Kidney epithelial cell (primary cell): Measurements from ENCODE around the gene WDR74. TPM values are rescaled to one million over a fixed set of nuclear protein-coding genes. Genes with fewer than 3 reads are reported as not detected.

ENCODE experiments used
- DNase-seq: peaks from one replicate; pipeline ENCODE4 v3.0.0-alpha.2; 2010; ENCODE audit warnings: low read depth
- H3K27me3 ChIP-seq: 2 replicates; pipeline ENCODE4 v1.6.0; 2011; ENCODE audit warnings: low read length; ENCODE audit not compliant: control insufficient read depth, insufficient read depth
- H3K36me3 ChIP-seq: 2 replicates; pipeline ENCODE4 v1.5.1; 2011; ENCODE audit warnings: low read length; ENCODE audit not compliant: control insufficient read depth, insufficient read depth
- H3K4me3 ChIP-seq: 2 replicates; pipeline ENCODE4 v1.5.1; 2011; ENCODE audit warnings: low read depth, mild to moderate bottlenecking, control low read depth, low read length
- total RNA-seq: library from RNA; depleted of rRNA; stranded (reverse); fragments of >200 nt; gene quantifications from 2 replicates; pipeline ENCODE4 v1.2.3, GENCODE V29; 2015
- TF ChIP-seq, protein P1 (sequence below): IDR thresholded peaks from 2 replicates; pipeline ENCODE4 v1.5.1; 2011; ENCODE audit warnings: mild to moderate bottlenecking, moderate library complexity, low read length, control low read depth, inconsistent platforms; ENCODE audit not compliant: insufficient read depth, poor library complexity, severe bottlenecking

Gene WDR74
- total RNA-seq, 1 donor from 2014 or later, result 92.8 TPM

DNA sequence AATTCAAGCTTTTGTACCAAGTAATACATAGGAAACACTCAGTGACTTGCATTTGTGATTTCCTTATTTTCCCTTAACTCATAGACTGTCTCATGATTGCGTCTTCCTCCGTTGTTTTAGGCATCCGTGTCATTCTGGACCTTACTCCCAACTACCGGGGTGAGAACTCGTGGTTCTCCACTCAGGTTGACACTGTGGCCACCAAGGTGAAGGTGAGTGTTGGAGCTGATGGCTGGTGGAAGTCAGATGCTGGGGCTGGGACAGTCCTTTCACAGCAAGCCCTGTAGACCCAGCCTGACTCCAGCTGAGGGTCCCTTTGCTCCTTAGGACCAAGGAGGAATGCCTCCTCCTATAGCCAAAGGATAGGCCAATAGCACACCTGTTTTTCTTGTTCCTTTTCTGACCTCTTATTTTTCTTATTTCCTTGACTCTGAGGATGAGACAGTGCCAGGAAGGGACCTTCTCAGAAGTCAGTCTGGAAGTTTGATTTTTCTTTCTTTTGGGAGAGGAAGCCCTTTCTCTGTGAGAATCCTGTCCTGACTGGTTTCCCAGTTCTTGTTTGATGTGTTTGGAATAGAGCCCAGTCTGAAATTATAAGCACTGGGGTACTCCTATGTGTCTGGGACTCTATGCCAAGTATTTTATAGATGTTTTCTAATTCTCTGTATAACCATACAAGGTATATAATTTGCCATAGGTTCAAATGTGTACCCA, 43.6 kb upstream of the WDR74 start:
- Histone ChIP-seq H3K4me3 (peak overlapping the region; percentile 100), H3K27me3 (no peaks in the 10 kb centered on the region), H3K36me3 (peaks cover 6% of the 10 kb centered on the region)
- TF ChIP-seq, protein P1, sequence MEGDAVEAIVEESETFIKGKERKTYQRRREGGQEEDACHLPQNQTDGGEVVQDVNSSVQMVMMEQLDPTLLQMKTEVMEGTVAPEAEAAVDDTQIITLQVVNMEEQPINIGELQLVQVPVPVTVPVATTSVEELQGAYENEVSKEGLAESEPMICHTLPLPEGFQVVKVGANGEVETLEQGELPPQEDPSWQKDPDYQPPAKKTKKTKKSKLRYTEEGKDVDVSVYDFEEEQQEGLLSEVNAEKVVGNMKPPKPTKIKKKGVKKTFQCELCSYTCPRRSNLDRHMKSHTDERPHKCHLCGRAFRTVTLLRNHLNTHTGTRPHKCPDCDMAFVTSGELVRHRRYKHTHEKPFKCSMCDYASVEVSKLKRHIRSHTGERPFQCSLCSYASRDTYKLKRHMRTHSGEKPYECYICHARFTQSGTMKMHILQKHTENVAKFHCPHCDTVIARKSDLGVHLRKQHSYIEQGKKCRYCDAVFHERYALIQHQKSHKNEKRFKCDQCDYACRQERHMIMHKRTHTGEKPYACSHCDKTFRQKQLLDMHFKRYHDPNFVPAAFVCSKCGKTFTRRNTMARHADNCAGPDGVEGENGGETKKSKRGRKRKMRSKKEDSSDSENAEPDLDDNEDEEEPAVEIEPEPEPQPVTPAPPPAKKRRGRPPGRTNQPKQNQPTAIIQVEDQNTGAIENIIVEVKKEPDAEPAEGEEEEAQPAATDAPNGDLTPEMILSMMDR, result no peak
- no peak for DNase-seq

DNA sequence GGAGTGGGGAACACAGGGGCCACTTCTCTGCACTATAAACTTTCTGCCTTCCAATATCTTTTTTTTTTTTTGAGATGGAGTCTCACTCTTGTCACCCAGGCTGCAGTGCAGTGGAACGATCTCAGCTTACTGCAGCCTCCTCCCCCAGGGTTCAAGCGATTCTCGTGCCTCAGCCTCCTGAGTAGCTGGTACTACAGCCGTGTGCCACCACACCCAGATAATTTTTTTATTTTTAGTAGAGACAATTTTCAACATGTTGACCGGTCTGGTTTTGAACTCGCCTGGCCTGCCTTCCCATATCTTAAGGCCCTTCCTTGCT, 43.0 kb upstream of the WDR74 start:
- DNase-seq, result no peak
- Histone ChIP-seq H3K4me3 (peak overlapping the region; percentile 100), H3K27me3 (no peaks in the 10 kb centered on the region), H3K36me3 (peaks cover 6% of the 10 kb centered on the region)
- TF ChIP-seq, protein P1, result no peak

DNA sequence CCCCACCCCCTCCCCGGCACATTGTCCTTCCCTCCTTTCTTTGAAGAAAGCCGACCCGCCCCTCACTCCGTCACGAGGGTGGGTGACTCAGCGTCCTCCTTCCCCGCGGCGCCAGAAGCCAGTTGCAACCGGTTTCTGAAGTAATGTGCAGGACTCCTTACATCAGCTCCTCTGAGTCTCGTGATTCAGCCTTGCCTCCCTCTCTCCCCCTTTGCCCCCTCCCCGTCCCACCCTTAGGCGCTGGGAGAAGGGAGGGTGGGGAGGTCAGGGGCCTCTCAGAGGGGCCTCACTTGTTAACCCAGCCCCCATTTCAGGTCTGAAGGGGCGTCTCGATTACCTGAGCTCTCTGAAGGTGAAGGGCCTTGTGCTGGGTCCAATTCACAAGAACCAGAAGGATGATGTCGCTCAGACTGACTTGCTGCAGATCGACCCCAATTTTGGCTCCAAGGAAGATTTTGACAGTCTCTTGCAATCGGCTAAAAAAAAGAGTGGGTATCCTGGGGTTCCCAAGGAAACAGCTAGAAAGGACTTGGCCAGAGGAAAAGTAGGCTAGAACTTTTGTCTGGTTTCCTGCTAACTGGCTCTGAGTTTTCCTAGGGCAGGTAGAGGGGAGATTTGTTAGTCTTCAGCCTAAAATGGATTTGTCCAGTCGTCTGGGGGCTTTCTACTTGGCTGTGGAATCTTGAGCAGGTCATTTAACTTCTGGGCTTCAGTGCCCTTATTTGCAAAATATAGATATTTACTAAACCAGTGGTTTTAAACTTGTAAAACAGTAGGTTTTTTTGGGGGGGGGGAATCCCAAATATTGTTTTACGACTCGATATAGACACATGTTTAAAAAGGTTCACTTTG, 42.4 kb upstream of the WDR74 start:
- peak overlapping the region; percentile 100 for H3K4me3 ChIP-seq
- no peaks in the 10 kb centered on the region for H3K27me3 ChIP-seq
- peak; percentile 84 for DNase-seq
- TF ChIP-seq, protein P1, result no peak
- H3K36me3 ChIP-seq, result peaks cover 6% of the 10 kb centered on the region

DNA sequence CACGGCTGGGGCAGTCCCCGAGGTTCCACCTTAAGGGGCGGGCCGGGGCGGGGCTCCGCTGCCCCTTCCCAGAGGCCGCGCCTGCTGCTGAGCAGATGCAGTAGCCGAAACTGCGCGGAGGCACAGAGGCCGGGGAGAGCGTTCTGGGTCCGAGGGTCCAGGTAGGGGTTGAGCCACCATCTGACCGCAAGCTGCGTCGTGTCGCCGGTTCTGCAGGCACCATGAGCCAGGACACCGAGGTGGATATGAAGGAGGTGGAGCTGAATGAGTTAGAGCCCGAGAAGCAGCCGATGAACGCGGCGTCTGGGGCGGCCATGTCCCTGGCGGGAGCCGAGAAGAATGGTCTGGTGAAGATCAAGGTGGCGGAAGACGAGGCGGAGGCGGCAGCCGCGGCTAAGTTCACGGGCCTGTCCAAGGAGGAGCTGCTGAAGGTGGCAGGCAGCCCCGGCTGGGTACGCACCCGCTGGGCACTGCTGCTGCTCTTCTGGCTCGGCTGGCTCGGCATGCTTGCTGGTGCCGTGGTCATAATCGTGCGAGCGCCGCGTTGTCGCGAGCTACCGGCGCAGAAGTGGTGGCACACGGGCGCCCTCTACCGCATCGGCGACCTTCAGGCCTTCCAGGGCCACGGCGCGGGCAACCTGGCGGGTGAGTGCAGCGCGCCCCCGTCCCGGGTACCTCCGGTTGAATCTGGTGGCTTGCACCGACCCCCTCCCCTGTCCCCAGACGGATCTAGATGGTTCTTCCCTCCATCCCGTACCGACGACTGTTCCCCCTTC, 41.6 kb upstream of the WDR74 start, which contains the start of gene SLC3A2:
Gene SLC3A2 (plus strand): TSS at position 94 of the 776 bp plus-strand sequence. CDS start 128 bp downstream, at position 222.
- Histone ChIP-seq H3K27me3 (no peaks in the 10 kb centered on the region), H3K36me3 (peaks cover 6% of the 10 kb centered on the region), H3K4me3 (peak within 1 kb of the TSS; percentile 100)
- DNase-seq, result peak; percentile 56
- TF ChIP-seq, protein P1, result peak; percentile 71

DNA sequence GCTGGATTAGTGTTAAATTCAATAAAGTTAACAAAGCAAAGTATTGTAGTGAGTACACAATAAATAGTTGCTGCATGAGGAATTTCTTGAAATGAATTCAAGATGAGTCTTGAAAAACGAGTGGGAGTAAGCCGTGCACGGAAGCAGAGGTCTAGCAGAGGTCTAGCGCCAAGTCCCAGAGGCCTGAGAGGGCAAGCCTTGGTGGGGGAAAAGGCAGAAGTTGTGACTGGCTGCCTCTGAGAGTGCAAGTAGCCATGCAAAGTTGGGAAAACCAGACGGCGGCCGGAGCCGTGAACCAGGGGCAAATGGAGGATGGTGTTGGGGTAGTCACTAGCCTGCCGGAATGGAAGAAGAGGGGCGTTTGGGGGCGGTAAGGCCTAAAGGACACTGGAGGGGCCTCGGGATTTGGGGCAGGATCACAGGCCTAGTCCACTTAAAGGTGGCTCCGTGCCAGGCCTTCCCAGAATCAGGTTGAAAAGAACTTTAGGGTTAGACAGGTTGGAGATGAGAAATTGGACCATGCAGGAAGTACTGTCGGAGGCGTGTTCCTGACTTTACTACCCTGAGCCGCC, 40.9 kb upstream of the WDR74 start:
- Histone ChIP-seq H3K4me3 (peak overlapping the region; percentile 100), H3K27me3 (no peaks in the 10 kb centered on the region), H3K36me3 (peaks cover 6% of the 10 kb centered on the region)
- TF ChIP-seq, protein P1, result no peak
- peak; percentile 38 for DNase-seq
